Gastroesophageal sphincter (tissue), 4 donors: Measurements from ENCODE around the gene GRID1. TPM values are rescaled to one million over a fixed set of nuclear protein-coding genes. Genes with fewer than 3 reads are reported as not detected.

Experiments
- ATAC-seq: fragments of 150-250 bp; one replicate; pipeline ENCODE4 v1.9.1; 2016; ENCODE audit warnings: mild to moderate bottlenecking, moderate library complexity
- H3K27ac ChIP-seq, 4 donors: fragments of 200-600 bp; sonication (generic) in 3 of 4; 1 replicate in 3 of 4; 2 replicates in 1 of 4; pipeline ENCODE4 v1.5.1; 2016 to 2019
- H3K27me3 ChIP-seq: fragments of 200-600 bp; sonication (generic); one replicate; pipeline ENCODE4 v1.5.1; 2019
- H3K36me3 ChIP-seq, 2 donors: fragments of 200-600 bp; sonication (generic); one replicate each; pipeline ENCODE4 v1.5.1; 2019; ENCODE audit warnings: control low read depth in 1 of 2
- H3K4me1 ChIP-seq, 3 donors: fragments of 200-600 bp; sonication (generic); 1 replicate in 2 of 3; 2 replicates in 1 of 3; pipeline ENCODE4 v1.5.1; 2016 to 2019; ENCODE audit warnings: control low read depth in 2 of 3
- H3K4me3 ChIP-seq, 2 donors: fragments of 200-600 bp; sonication (generic); one replicate each; pipeline ENCODE4 v1.5.1; 2019; ENCODE audit warnings: mild to moderate bottlenecking in 1 of 2, moderate library complexity in 1 of 2
- H3K9me3 ChIP-seq, 3 donors: fragments of 200-600 bp; sonication (generic); one replicate each; pipeline ENCODE4 v1.5.1; 2017 to 2019; ENCODE audit warnings: control low read depth in 2 of 3
- EP300 ChIP-seq: sonication (generic); formaldehyde crosslinking; IDR thresholded peaks from one replicate; pipeline ENCODE4 v1.6.1; 2017; ENCODE audit warnings: antibody characterized with exemption, mild to moderate bottlenecking
- POLR2A ChIP-seq, 2 donors: fragments of 450-650 bp; IDR thresholded peaks; one replicate each; pipeline ENCODE4 v1.6.1; 2017; ENCODE audit warnings: antibody characterized with exemption in 2 of 2, mild to moderate bottlenecking in 2 of 2, moderate library complexity in 1 of 2
- POLR2AphosphoS5 ChIP-seq: sonication (generic); formaldehyde crosslinking; IDR thresholded peaks from one replicate; pipeline ENCODE4 v1.6.1; 2017; ENCODE audit warnings: antibody characterized with exemption
- WGBS, 2 donors: methylation state at CpG; one replicate each; pipeline ENCODE4 v1.1.5; 2018; ENCODE audit warnings: low coverage in 1 of 2; 5-methylcytosine and 5-hydroxymethylcytosine counted together
- total RNA-seq, 4 donors: library from RNA; depleted of rRNA; stranded (reverse); fragments of >200 nt; gene quantifications; one replicate each; pipeline ENCODE4 v1.1.0, GENCODE V29; 2016
- TF ChIP-seq, protein P1 (sequence below), 4 experiments: fragments of 200-600 bp in 2 of 4; fragments of 450-650 bp in 2 of 4; sonication (generic) in 1 of 4; IDR thresholded peaks; one replicate each; pipeline ENCODE4 v1.5.1; 2017 to 2019; ENCODE audit warnings: antibody characterized with exemption in 4 of 4, mild to moderate bottlenecking in 2 of 4, moderate library complexity in 2 of 4

The GRID1 gene
- total RNA-seq, 4 donors from 2014 or later: 1.2 to 2.7 (median 1.7) TPM

DNA sequence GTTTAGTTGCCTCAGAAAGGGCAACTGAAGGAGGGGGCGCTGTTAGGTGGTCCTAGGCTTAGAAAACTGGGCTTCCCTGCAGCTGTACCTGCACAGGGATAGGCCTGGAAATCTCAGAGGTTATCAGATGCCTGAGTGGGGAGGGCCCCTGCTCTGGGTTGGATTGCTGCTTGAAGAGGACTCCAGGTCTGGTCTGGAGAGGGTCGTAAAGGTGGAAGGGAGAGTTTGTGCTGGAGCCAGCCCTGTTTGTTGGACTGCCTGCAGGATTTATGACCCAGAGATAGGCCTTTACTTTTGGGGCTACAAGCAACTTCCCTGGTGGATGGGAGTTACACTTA, 765.9 kb downstream of the GRID1 start:
- no peaks in the 10 kb centered on the region for H3K4me1 ChIP-seq
- 80% methylated on average over 2 of the region's 2 CpGs; no CpG with 5 or more reads in 1 of the 2 donors for WGBS, 2 donors
- no peak for TF ChIP-seq POLR2AphosphoS5
- no peak for TF ChIP-seq POLR2A (IDR thresholded peaks at IDR 0.05)
- no peak for TF ChIP-seq EP300
- TF ChIP-seq, protein P1, sequence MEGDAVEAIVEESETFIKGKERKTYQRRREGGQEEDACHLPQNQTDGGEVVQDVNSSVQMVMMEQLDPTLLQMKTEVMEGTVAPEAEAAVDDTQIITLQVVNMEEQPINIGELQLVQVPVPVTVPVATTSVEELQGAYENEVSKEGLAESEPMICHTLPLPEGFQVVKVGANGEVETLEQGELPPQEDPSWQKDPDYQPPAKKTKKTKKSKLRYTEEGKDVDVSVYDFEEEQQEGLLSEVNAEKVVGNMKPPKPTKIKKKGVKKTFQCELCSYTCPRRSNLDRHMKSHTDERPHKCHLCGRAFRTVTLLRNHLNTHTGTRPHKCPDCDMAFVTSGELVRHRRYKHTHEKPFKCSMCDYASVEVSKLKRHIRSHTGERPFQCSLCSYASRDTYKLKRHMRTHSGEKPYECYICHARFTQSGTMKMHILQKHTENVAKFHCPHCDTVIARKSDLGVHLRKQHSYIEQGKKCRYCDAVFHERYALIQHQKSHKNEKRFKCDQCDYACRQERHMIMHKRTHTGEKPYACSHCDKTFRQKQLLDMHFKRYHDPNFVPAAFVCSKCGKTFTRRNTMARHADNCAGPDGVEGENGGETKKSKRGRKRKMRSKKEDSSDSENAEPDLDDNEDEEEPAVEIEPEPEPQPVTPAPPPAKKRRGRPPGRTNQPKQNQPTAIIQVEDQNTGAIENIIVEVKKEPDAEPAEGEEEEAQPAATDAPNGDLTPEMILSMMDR (IDR thresholded peaks at IDR 0.05): no peak
- H3K27ac ChIP-seq: no peak overlapping the region
- H3K4me3 ChIP-seq: no peak overlapping the region
- no peaks in the 10 kb centered on the region for H3K27me3 ChIP-seq
- H3K9me3 ChIP-seq: no peaks in the 10 kb centered on the region
- H3K36me3 ChIP-seq: no peaks in the 10 kb centered on the region
- no peak for ATAC-seq

DNA sequence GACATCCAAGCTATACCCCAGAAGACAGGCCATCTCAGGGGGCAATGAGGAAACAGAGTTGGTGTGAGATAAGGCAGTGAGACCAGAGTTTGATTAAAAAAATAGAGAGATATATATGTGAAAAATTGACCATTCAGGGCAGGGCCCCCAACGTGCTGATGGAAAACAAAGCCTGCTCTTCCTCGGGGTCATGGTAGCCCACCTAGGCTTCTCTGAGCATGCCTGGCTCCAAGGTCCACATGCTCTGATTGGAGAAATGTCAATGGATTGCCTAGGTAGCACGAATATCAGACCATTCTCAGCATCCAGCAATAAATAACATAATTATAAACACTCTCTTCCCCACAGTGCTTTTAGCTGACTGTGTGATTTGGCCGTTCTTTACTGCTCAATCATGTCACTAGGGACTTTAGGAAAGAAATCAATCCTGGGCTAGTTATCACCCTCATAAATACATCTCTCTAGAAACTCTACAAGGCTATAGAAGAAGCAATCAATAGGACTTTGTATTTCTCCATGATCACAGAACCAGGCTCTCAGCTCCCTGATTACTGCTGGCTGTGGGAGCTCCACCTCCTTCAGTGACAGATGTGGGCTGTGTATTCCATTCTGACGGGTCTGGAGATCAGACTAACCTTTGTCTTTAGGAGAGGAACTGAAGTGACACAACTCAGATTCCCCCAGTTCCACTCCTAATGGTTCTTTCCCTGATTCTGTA, 766.4 kb downstream of the GRID1 start:
- Histone ChIP-seq H3K9me3 (no peaks in the 10 kb centered on the region), H3K4me3 (no peak overlapping the region), H3K27me3 (no peaks in the 10 kb centered on the region), H3K36me3 (no peaks in the 10 kb centered on the region), H3K27ac (no peak overlapping the region), H3K4me1 (no peaks in the 10 kb centered on the region)
- ATAC-seq: no peak
- TF ChIP-seq, protein P1 (IDR thresholded peaks at IDR 0.05): no peak
- TF ChIP-seq POLR2A (IDR thresholded peaks at IDR 0.05): no peak
- TF ChIP-seq POLR2AphosphoS5: no peak
- TF ChIP-seq EP300: no peak
- 47 to 54% methylated on average over 5 of the region's 5 CpGs for WGBS, 2 donors

DNA sequence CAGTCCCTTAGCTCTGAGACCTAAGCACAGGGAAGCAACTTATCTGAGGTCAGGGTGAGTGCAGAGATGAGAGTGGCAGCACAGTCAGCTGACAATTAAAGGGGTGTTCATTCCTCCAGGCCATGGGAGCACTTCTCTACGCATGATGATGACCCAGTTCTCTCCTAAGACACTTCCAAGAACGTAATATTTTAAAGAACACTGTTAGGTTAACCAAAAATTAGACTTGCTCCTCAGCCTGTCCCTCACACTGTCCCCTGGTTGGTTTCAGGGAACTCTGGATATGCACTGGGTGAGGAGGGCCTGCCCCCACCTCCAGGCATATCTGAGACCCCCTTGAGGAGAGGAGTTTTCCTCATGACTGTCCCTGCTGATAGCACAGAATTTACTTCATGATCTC, 767.5 kb downstream of the GRID1 start:
- ATAC-seq: no peak

DNA sequence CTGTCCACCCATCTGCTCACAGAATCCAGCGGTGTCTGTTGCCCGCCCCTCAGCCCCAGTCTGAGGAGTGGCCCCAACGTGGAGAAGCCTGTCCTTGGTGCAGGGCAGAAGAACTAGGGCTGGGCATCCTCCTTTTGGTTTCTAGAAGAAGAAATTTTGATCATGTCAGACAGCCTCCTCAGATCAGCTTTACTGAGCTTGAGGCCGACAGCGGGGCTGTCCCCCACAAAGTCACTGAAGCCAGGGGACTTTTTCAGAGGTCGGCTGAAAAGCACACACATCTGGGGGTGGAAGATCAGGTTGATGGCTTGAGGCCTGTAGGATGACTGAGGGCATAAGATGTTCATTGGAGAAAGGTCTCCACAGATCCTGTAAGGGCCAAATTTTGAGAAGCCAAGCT, 767.9 kb downstream of the GRID1 start:
- Histone ChIP-seq H3K4me1 (no peaks in the 10 kb centered on the region), H3K27me3 (no peaks in the 10 kb centered on the region), H3K36me3 (no peaks in the 10 kb centered on the region), H3K9me3 (no peaks in the 10 kb centered on the region), H3K4me3 (no peak overlapping the region), H3K27ac (no peak overlapping the region)
- ATAC-seq: no peak
- TF ChIP-seq, protein P1 (IDR thresholded peaks at IDR 0.05): no peak
- TF ChIP-seq EP300 (no peak), POLR2AphosphoS5 (no peak), POLR2A (IDR thresholded peaks at IDR 0.05) (no peak)
- 48% methylated on average over 3 of the region's 6 CpGs; no CpG with 5 or more reads in 1 of the 2 donors for WGBS, 2 donors

More for the DNA sequence above, 767.5 kb downstream of the GRID1 start:
- Histone ChIP-seq H3K9me3 (no peaks in the 10 kb centered on the region), H3K4me3 (no peak overlapping the region), H3K27me3 (no peaks in the 10 kb centered on the region), H3K27ac (no peak overlapping the region), H3K36me3 (no peaks in the 10 kb centered on the region), H3K4me1 (no peaks in the 10 kb centered on the region)
- 74 to 100% methylated on average over 1 to 2 of the region's 2 CpGs for WGBS, 2 donors
- no peak for TF ChIP-seq POLR2AphosphoS5
- no peak for TF ChIP-seq POLR2A (IDR thresholded peaks at IDR 0.05)
- TF ChIP-seq EP300: no peak
- TF ChIP-seq, protein P1 (IDR thresholded peaks at IDR 0.05): no peak

DNA sequence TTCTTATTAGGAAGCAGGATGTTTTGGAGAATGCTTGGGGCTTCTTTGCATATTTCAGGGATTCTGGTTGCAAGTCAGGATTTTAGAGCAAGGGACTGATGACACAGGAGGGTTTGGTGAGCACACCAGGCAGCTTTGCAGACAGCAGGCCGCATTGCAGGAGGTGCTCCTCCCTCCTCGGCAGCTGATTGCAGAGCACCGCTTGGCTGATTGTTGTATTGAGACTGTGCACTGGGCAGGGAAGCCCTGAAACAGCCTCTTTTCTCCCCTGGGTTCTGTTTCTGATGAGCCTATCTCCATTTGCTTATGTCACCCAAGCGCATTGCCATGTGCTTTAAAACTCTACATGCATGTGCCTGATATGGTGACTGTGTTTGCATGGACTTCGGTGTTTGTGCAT, 769.6 kb downstream of the GRID1 start:
- Histone ChIP-seq H3K27me3 (no peaks in the 10 kb centered on the region), H3K4me1 (no peaks in the 10 kb centered on the region), H3K4me3 (no peak overlapping the region), H3K36me3 (no peaks in the 10 kb centered on the region), H3K9me3 (no peaks in the 10 kb centered on the region), H3K27ac (no peak overlapping the region)
- ATAC-seq: no peak
- TF ChIP-seq POLR2AphosphoS5 (no peak), EP300 (no peak), POLR2A (IDR thresholded peaks at IDR 0.05) (no peak)
- TF ChIP-seq, protein P1 (IDR thresholded peaks at IDR 0.05): no peak
- WGBS, 2 donors: 57 to 80% methylated on average over 3 of the region's 5 CpGs
